Stimulated activated CD4-positive, alpha-beta T cell treated with anti-CD3 and anti-CD28 coated beads, Interleukin-15, amount 100 ng/mL, for 24 hours (primary cell): ENCODE measurements around the gene CYP2F1.
A peak's percentile ranks its signal among the peaks of the same experiment; 100 is the strongest.
"Not testable (repeated sequence)": the region's sequence is repeated elsewhere in the genome, so short reads cannot be mapped to it uniquely, and the experiment has no call there.

Experiments
- DNase-seq: peaks from one replicate; pipeline ENCODE4 v3.0.0-alpha.2; 2020

Gene CYP2F1, protein sequence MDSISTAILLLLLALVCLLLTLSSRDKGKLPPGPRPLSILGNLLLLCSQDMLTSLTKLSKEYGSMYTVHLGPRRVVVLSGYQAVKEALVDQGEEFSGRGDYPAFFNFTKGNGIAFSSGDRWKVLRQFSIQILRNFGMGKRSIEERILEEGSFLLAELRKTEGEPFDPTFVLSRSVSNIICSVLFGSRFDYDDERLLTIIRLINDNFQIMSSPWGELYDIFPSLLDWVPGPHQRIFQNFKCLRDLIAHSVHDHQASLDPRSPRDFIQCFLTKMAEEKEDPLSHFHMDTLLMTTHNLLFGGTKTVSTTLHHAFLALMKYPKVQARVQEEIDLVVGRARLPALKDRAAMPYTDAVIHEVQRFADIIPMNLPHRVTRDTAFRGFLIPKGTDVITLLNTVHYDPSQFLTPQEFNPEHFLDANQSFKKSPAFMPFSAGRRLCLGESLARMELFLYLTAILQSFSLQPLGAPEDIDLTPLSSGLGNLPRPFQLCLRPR

DNA sequence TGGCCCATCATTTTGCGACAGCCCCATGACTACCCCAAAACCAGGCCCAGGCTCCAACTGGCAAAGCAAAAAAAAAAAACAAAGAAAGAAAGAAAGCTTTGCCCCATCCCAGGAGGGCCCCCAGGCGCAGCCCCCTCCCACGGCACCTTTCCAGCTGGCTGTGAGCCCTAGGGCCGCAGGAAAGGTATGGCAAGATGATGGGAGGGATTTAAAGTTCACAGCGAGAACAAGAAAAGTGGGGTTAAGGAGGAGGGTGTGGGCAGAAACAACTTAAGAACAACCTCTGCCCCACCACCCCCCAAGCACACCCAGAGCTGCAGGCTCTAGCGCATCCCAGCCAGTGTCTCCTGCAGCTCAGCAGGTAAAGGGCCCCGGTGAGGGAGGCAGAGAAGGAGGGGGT, at the start of gene CYP2F1:
TSS of gene CYP2F1 (plus strand) at position 301 of the 400 bp plus-strand sequence. CDS start 1,757 bp downstream, outside the sequence.
- DNase-seq = no peak

DNA sequence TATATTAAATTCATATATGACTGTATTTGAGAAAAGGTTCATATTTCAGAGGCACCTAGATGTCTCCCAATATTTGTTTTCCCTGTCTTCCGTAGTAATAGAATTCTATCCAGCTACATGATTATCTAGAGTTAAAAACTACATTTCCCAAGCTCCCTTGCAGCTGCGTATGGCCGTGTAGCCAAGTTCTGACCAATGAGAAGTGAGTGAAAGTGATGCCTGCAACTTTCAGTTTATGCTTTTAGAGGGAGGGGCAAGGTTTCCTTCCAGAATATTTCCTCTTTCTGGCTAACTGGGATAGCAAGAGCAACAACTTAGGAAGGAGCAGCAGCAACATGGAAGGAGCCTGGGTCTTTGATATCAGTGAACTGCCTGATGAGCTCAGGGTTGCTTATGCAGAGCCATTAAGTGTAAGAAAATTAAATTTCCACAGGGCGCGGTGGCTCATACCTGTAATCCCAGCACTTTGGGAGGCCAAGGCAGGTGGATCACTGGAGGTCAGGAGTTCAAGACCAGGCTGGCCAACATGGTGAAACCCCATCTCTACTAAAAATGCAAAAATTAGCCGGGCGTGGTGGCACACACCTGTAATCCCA, 49.2 kb upstream of the CYP2F1 start:
- no peak for DNase-seq

DNA sequence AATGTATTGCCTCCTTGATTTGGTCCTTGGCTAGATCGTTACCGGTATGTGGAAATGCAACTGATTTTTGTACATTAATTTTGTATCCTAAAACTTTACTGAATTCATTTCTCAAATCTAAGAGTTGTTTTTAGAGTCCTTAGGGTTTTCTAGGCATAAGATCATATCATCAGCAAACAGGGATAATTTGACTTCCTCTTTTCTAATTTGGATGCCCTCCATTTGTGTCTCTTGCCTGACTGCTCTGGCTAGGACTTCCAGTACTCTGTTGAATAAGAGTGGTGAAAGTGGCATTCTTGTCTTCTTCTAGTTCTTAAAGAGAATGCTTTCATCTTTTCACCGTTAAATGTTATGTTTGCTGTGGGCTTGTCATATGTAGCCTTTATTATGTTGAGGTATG, 37.9 kb upstream of the CYP2F1 start:
- no peak for DNase-seq

DNA sequence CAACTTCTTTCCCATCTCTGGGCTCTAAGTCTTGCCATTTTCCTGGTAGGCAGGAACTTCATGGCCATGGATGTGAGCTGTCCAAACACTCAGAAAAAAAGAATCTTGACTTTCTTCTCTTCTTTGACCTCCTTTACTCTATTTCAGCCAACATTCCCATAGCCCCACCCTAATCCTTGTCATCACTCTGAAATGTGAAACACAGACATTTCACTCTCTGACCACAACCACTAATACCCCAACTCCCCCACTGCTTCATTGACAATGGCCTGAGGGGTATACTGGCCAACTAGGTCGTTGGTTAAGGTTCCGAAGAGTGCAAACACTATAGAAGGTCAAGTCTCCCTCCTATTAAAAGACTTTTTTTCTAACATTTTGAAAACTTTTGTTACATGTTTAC, 30.7 kb upstream of the CYP2F1 start:
- DNase-seq = no peak

DNA sequence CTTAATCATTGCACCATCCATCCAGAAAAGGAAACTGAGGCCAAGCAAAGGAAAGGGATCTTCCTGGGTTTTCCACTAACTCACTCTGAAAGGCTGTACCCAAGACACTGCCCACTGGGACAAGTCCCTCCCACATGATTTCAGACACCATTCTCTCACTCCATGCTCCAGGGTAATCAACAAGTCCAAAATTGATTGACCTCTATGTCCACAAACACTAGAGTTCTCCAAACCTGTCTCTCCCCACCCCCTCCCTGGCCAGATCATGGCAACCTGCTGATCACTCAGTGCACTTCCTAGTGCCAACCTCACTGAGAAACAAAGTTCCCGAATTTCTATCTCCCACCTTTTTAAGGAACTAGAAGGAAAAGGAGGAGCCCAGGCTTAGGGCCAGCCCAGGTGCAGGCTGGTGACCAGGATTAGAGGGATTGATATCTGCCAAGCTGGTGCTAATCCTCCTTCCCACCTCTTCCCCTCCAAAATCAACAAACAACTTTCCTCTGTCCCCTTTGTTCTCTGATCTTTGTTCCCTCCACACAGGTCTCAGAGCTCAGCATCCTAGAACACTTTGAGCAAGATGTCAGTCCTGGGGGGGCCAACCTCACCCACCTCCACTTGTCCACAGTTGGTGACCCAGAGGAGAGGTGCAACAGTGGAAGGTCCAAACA, 28.4 kb upstream of the CYP2F1 start:
- no peak for DNase-seq

DNA sequence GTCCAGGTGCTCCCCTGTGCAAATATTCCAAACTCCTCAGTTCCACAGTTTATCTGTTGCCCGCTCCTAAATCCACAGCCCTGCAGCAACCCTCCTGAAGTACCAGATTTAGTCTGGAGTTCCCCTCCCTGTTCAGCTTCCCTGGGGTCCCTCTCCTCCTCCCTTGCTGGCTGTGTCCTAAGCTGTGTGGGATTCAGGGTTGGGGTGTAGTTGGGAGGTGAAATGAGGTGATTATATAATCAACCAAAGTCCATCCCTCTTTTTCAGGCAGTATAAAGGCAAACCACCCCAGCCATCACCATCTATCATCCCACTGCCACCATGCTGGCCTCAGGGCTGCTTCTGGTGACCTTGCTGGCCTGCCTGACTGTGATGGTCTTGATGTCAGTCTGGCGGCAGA, 26.1 kb upstream of the CYP2F1 start, which contains the start of gene CYP2A13:
TSS of gene CYP2A13 (plus strand) at position 301 of the 400 bp plus-strand sequence. CDS start at position 322, 21 bp downstream.
- no peak for DNase-seq

DNA sequence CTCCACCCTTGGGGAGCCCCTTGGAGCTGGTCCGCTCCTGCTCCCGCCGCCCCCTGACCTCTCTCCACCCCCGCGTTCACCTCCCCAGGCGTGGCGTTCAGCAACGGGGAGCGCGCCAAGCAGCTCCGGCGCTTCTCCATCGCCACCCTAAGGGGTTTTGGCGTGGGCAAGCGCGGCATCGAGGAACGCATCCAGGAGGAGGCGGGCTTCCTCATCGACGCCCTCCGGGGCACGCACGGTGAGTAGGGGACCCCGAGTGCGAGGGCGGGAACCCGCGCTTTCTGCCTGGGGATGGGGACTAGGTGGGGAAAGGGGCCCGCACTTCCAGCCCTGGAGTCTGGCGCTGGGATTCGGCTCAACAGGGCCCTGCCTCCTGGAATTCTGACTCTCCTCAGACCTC, 24.3 kb upstream of the CYP2F1 start:
- DNase-seq = no peak

DNA sequence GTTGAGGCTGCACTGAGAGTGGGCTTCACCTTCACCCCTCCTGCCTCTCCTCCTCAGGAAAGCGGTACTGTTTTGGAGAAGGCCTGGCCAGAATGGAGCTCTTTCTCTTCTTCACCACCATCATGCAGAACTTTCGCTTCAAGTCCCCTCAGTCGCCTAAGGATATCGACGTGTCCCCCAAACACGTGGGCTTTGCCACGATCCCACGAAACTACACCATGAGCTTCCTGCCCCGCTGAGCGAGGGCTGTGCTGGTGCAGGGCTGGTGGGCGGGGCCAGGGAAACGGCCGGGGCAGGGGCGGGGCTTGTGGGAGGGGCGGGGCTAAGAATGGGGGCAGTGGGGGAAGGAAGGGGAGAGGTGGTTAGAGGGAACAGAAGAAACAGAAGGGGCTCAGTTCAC, 18.5 kb upstream of the CYP2F1 start:
- peak; percentile 18 for DNase-seq

DNA sequence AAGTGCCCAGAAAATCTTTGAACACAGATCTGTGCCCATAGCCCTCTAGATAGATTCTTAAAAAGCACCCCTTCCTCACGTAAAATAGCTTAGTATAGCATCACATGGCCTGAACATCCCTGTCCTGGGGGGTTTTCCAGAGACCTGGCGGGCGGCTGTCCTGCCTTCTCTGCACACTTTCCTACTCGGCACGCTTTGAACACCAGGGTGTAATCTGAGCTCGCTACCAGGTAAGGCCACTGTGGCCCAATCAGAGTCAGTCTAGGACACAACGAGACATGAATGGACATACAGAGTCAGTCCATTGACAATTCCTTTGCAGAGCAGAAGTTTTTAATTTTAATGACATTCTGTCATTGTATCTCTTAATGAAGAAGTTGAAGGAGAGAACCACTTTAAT, 17.9 kb upstream of the CYP2F1 start:
- DNase-seq = no peak

DNA sequence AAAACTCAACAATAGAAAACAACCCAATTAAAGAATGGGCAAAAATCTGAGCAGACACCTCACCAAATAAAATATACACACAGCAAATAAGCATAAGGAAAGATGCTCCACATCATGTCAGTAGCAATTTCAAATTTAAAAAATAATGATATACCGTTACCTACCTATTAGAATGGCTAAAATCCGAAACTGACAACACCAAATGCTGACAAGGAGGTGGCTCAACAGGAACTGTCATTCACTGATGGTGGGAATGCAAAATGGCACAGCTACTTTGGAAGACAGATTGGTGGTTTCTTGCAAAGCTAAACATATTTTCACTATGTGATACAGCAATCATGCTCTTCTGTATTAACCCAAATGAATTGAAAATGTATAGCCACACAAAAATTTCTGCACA, 16.9 kb upstream of the CYP2F1 start:
- no peak for DNase-seq

DNA sequence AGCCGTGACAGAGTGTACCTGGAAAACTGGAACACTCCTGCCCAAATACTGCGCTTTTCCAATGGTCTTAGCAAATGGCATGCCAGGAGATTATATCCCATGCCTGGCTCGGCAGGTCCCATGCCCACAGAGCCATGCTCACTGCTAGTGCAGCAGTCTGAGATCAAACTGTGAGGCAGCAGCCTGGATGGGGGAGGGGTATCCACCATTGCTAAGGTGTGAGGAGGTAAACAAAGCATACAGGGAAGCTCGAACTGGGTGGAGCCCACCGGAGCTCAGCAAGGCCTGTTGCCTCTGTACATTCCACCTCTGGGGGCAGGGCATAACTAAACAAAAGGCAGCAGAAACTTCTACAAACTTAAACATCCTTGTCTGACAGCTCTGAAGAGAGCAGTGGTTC, 15.5 kb upstream of the CYP2F1 start:
- no peak for DNase-seq

DNA sequence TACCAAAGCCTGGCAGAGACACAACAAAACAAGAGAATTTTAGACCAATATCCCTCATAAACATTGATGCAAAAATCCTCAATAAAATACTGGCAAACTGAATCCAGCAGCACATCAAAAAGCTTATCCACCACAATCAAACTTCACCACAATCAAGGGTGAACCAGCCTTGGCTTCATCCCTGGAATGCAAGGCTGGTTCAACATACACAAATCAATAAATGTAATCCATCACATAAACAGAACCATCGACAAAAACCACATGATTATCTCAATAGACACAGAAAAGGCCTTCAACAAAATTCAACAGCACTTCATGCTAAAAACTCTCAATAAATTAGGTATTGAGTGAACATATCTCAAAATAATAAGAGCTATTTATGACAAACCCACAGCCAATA, 12.0 kb upstream of the CYP2F1 start:
- DNase-seq = not testable (repeated sequence)

DNA sequence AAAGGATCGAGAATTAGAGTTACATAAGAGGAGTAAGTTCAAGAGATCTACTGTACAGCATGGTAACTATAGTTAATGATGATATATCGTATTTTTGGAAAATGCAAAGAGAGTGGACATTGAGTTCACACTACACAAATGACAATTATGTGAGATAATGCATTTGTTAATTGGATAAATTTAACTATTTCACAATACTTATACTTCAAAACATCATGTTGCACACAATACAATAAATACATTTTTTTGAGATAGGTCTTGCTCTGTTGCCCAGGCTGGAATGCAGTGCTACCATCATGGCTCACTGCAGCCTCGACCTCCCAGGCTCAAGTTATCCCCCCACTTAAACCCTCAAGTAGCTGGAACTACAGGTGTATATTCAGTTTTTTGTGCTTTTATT, 8.1 kb upstream of the CYP2F1 start:
- no peak for DNase-seq

DNA sequence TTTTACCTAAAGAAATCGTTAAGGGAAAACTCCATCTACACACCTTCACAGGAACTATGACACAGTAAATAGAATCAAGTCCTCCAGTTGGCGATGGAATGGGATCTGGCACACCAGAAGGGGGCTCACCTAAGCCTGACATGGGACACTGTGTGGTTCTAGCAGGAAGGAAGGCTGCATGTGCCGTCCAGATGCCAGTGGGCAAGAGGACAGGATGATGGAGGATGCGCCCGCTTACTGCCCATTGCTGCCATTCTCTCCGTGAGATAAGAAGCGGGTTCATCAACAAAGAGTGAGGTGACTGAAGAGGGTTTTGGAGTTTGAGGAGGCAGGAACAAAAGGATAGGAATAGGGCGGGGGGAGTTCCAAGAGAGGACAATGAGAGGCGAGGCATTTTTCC, 2.9 kb upstream of the CYP2F1 start:
- DNase-seq = no peak

DNA sequence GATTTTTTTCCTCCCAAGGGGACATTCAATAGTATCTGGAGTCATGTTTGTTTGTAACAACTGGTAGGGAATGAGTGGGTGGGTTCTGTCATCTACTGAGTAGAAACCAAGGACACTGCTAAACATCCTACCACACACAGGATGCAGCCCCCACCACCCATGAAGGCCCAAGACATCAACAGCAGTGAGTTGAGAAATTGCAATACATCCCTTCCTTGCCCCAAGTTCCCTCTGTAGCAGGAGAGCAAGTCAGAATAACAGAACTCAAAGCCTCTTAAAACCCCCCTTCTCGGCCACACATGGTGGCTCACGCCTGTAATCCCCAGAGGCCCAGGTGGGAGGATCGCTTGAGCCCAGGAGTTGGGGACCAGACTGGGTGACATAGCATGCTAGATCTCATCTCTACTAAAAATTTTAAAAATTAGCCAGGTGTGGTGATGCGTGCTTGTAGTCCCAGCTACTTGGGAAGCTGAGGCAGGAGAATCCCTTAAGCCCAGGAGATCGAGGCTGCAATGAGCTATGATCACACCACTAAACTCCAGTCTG, 2.4 kb upstream of the CYP2F1 start:
- DNase-seq = no peak

DNA sequence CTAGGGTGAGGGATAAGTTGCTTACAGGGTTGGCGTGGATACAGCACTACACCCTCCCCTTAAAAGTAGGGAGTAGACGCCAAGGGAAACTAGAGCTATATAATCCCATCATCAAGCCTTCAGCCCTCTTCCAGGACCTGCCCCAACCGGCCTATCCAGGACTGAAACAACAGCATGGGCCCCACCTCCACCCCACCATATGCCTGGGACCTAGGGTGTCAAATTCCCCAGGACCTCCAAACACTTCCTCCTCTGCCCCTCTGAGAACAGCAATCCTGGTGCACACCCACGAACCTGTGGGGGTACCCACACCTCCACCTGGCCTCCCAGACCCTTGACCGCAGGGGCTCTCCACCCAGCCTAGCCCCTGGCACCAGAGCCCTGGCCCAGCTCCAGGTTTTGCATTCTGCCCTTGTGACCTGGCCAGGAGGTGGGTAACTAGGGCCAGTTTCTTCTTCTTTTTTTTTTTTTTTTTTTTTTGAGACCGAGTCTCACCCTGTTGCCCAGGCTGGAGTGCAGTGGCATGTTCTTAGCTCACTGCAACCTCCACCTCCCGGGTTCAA, 1.4 kb upstream of the CYP2F1 start:
- DNase-seq = no peak

DNA sequence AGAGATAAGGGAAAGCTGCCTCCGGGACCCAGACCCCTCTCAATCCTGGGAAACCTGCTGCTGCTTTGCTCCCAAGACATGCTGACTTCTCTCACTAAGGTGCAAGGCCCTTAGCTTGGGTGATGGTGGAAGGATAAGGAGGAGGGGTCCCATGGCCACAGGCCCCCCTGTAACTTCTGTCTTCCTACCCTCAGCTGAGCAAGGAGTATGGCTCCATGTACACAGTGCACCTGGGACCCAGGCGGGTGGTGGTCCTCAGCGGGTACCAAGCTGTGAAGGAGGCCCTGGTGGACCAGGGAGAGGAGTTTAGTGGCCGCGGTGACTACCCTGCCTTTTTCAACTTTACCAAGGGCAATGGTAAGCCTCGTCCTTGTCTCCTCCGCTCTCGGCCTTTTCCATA, 2.0 kb downstream of the CYP2F1 start:
- no peak for DNase-seq

DNA sequence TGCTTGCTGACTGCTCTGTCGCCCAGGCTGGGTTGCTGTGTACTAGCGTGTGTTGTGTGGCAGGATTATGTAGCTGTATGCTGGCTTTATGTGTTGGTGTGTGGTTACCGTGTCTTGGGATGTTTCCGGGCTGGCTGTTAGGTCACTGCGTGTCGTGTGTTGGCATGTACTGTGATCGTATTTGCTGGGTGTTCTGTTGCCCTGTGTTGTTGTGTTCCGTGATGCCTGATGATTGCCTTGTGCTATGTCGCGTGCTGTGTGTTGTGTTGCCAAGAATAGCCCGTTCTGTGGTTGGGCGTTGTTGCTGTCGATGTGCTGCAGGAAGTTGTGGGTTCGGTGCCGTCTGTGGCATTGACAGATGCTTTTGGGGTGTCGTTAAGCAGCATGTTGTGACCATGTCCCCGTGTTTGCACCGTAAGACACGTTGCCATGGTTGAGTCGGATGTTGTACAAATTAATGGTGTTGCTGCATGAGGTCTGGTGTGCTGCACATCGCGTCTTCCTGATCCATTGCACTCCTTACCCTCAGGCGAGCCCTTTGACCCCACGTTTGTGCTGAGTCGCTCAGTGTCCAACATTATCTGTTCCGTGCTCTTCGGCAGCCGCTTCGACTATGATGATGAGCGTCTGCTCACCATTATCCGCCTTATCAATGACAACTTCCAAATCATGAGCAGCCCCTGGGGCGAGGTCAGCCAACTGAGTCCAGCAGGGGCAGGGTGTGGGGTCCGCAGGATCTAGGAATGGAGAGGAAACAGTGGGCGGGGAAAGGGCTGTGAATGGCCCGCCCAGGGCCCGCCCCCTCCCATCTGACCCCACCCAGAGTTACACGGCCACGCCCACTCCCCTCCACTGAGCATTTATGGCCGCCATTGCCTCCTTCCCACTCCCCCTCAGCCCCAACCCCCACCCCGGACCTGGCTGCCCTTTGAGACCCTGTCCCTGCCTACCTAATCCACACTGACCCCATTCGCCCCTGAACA, 7.0 kb downstream of the CYP2F1 start:
- DNase-seq = peak; percentile 37

DNA sequence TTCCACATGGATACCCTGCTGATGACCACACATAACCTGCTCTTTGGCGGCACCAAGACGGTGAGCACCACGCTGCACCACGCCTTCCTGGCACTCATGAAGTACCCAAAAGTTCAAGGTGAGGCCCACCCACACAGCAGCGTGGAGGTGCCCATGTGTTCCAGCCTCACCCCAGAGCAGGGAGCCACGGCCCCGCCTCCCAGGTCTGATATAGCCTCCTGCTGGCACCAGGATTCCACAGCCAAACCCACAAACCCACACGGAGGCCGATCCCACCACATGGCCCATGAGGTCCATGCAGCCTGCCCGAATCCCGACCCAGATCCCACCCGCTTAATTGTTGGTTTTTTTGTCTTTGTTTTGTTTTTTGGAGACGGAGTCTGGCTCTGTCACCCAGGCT, 8.6 kb downstream of the CYP2F1 start:
- DNase-seq = not testable (repeated sequence)

DNA sequence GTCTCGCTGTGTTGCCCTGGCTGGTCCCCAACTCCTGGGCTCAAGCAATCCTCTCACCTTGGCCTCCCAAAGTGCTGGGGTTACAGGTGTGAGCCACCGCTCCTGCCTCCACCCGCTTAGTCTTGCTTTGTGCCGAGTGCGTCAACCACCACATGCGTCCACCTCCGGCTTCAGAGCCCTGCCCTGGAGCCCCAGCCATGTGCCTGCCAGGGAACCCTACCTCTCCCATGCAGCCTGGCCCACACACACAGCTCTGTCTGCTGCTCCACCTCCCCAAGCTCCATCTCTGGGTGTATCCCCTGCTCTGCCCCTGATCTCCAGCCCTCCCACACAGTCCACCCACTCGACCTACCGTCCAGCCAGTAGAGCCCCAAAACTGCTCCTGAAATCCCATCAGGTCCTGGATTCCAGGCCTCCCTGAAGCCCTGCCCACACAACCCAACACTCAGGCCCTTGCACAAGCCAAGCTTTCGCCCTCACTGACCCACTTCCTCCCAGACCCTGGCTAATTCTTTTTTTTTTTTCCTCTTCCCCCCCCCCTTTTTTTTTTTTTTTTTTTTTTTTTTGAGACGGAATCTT, 9.6 kb downstream of the CYP2F1 start:
- no peak for DNase-seq

DNA sequence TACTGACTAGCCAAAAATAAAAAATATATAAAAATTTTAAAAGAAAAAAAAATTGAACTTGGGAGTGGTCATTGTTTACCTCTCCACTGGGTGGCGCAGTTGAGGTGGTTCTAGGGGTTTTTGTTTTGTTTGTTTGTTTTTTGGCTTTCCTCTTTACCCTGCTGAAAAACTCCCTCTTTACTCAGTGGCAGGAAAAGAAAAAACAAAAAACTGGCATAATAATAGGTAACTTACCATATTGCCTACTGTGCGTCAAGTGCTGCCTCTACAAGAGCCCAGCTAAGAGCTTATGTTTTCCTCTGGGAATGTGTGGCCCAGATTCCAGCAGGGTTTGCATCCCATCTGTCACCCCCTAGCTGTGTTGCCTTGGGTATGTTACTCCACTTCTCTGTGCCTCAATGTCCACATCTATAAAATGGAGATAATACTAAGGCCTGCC, 12.6 kb downstream of the CYP2F1 start:
- peak; percentile 54 for DNase-seq
